DMS 273 (cell line): Measurements from ENCODE around the gene GNAS-AS1.
A peak's percentile ranks its signal among the peaks of the same experiment; 100 is the strongest.

ENCODE experiments used
- DNase-seq: peaks from one replicate; lab custom pipeline; 2025; ENCODE audit not compliant: unreplicated experiment; lab: John Stamatoyannopoulos, UW

GNAS-AS1 gene

DNA sequence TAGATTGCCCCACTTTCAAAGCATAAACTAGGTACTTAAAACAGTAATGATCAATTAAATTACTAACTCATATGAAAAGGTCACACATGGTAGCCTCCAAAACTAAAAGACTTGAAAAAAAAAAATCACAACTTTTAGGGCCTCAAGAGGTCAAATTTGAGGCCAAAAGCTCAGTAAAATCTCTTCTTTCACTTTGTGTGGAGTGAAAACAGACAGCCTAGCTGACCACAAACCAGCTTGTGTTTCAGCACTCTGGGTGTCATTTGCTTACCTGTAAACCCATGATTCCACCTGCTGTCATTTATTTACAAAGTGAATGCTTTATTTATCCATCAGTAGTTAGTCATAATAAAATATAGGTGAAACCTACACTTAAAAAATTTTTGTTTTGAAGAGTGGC lies 35.8 kb upstream of the GNAS-AS1 start:
- DNase-seq: no peak

DNA sequence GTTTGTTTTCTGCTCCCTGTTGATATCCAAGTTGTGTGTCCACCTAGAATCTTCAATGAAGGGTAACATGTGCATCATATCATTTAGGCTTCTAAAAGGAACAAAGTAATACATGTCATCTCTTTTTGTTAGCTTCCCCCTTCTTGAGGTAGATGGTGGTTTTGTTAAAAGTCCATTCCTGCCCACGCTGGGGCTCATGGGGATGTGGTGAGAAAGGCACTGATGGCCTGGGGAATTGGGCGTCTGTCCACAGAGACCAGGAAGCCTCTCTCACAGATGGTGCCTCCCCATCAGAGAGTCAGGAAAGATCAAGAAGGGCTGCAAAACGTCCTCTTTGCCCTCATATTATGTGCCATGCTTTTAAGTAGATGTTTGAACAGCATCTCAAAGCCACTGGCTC lies 34.3 kb upstream of the GNAS-AS1 start:
- DNase-seq: no peak

DNA sequence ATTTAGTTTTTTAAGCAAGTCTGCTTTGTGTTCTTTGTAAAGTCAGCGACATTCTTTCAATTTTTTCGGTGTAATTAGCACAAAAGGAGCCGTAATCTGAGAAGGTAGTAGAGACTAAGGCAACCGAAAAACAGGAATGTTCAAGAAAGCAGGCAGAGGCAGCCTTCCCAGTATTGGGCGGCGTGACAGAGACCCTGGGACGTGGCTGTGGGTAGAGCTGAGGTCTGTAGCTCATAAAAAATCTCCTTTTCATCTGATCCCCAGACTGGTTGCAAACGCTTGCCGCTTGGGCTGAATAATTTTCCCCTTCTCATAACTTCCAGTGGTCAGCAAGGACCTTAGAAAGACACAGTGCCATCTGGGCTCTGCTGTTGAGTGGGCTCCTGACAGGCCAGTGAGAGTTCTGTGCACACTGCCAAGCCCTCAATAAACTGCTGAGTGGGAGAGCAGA lies 32.6 kb upstream of the GNAS-AS1 start:
- peak; percentile 54 for DNase-seq

DNA sequence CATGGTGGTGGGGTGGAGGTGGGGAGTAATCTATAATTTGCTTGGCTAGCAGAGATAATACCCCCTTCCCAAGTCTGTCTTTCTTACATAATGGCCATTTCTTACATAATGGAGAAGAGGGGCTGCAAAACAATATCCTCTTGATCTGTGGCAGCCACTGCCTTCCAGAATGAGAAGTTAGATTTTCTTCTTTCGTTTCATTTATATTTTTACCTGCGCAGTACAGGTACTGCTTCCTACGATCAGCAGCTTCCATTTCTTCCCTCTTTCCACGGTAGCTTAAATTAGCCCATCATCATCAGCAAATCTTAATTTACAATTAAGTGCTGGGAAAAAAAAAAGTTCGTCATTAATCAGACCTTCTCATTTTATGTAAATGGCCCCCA lies 32.0 kb upstream of the GNAS-AS1 start:
- no peak for DNase-seq

DNA sequence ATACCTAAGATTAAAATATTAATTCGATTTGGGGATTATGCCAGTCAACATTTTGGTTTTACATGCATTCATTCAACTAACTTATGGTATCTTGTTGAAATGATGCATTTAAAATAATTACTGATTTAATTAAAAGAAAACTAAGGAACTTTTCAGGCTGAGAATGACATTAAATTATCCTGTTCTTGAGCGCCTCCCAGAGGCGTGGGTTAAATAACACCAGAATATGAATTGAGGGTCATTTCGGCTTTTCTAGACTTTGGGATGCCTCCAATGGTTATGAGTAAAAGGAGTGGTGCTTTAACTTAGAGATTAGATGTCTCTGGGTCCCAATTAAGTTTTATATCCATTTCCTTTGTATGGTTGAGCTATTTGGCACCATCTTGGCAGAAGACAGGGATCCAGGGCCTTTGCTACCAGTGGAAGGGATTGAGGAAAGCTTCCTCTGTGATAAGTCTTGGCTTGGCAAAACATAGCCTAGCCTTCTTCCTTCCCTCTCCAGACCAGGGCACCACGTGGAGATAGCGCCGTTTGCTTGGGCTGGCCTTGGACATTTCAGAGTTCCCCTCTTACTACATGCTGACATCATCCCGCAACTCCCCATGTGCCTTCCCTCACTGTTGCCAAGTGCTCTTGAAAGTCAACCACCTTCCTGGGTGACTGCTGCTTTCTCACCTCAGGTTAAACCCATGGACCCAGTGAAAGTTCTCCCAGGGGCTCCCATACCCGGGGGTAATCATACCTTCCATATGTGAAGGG lies 30.5 kb upstream of the GNAS-AS1 start:
- DNase-seq: peak; percentile 28

DNA sequence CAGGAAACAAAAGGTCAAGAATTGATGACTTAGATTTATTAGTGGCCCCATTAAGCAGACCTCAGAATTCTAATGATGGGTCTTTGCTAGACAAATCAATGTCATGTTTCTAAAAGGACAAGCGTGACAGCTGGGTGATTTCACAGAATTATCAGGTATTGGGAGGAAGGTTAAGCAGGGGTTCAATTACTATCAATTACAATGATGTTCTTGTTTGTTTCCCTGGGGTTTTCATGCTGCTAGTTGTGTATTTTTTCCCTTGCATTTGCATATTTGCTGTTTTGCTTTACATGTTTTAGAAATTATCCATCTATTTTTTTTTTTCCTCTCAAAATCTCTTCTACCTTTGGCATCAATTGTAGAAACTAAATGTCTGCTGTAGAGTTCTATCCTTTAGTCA lies 29.7 kb upstream of the GNAS-AS1 start:
- no peak for DNase-seq

DNA sequence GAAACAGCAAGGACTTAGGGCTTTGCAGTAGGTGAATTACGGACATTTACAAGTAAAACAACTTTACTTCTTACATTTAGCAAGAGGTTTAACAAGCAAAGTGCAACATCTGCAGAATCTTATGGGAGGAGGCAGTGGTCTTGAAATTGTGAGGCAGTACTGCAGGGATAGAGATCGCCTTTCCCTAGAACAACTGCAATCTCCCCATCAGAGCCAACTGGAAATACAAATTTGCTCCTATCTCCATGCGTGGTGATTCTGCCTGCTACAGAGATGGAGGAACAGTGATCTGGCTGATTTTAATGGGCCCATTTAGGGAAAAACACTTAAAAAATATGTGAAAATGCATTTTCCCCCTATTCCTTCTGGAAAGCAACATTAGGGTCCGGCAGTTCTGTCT lies 27.7 kb upstream of the GNAS-AS1 start:
- DNase-seq: no peak

DNA sequence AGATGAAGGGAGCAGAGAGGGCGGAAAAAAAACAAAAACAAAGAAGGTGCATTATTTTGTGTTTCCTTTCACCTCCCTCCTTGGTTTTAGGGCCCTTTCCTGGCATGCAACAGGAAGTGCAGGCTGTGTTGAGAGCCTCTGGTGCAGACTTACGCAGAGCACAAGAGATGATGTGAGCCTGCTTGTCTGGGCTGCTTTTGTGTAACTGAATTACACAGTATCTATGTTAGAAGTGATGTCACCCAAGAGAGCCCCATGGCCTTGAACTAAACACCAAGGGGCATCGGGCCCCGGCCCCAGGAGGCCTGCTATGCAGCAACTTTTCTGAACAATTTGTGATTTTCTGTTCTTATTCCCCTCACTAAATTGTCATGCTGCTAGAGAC lies 27.3 kb upstream of the GNAS-AS1 start:
- no peak for DNase-seq

DNA sequence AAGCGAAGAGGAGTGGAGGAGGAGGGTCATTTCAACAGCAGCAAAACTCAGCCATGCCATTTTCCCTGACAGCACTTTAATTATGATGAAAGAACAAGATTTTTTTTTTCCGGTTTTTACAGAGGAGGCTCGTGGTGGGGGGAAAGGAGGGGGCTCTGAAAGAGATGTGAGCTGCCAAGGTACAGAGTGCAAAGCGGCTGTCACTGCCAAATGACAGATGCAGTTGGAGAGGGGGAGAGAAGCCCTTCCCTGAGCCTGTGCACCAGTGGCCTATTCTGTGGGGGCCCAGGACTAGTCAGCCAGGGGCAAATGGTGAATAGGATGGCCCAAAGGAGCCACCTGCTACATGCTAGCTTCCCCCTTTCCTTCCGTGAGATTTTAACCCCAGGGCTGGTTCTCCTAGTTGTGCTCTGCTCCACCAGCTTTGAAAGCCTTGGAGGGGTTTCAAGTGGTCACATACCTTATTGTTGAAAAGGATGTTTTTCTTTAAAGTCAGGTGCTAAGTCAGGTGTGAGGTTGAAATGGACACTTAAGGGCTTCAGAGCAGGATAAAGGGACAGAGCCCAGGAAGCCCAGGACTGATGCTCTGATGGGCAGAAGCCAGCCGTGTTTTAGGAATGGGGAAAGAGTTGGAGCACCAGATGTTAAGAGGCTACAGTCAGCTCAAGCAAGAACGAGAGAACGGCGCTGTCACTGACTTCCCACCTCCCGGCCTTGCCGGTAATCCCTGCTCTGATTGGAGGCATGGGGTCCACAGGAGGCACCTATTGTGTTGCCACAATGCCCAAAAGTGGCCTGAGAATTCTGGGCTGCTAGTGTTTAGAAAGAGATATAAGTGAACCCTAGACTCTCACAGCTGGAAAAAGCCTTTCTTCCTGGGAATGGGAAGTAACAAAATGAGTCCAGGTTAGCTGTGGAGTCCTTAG lies 26.6 kb upstream of the GNAS-AS1 start:
- no peak for DNase-seq

DNA sequence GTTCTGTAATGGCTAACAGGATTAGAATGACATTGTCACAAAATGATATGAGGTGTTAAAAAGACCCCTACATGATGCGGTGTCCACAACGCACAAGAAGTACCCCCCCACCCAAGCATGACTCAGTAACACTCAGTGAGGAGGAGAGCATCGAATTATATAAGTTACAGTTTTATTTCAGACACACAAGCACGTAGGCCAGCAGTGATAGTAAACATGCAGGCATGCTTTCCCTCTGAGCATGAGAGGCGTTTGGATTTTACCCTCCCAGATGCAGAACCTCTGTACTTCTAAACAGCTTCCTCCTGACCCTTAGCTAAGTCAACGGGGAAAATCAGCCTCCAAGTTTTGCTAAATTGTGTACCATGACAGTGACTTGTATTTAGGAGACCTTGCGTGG lies 25.7 kb upstream of the GNAS-AS1 start:
- no peak for DNase-seq

DNA sequence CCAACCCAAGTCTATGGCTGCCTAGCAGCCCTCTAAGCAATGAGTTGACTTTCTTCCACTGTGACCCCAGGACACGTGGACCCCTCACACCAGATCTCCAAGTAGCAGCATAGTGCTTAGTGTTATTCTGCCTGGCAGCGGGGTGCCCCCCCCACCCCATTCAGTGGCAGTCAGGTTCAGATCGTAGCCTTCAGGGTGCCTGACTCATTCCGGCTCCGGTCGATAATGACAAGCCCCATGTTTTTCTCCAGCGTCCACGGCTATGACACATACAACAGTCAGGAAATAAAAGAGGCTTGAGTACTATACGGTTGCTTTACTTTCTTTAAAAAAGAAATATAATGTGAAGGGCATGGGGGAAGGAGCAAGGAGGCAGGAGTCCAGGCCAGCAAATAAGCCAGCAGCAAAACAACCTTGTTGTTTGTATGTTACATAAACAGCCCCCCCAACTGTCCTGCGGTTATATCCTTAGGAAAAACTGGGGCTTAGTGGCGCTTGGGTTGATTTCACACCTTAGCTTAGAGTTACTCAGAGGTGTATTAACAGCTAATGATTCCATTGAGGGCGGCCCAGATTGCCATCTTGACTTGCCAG lies 24.9 kb upstream of the GNAS-AS1 start:
- DNase-seq: no peak

DNA sequence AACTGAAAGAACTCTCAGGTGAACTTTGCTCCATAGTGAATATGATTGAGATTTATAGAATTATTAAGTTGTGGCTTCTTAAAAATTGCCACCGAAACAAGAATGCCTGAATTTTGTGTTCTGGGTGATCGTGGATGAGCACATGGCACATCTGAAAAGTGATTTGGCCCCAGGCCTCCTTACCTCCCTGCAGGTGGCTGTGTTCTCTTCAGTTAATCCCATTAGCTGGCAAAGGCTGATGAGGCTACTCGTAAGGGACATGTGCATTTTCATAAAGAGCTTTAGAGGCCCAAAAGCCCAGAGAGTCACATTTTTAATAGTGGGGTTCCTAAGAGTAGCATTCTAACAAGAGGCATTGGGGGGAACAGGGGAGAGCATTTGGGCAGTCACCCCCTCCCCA lies 24.4 kb upstream of the GNAS-AS1 start:
- no peak for DNase-seq

DNA sequence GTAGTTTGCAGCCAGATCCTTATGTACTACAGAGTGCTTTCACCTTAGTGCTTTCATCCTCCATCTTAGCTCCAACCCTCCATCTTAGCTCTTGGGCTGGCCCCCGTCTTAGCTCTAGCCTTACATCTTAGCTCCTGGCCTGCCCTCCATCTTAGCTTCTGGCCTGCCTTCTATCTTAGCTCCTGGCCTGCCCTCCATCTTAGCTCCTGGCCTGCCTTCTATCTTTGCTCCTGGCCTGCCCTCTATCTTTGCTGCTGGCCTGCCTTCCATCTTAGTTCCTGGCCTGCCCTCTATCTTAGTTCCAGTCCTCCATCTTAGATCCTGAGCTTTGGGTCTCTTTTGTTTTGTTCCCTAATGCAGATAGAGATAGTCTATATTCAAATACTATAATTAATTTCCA lies 23.8 kb upstream of the GNAS-AS1 start:
- no peak for DNase-seq

DNA sequence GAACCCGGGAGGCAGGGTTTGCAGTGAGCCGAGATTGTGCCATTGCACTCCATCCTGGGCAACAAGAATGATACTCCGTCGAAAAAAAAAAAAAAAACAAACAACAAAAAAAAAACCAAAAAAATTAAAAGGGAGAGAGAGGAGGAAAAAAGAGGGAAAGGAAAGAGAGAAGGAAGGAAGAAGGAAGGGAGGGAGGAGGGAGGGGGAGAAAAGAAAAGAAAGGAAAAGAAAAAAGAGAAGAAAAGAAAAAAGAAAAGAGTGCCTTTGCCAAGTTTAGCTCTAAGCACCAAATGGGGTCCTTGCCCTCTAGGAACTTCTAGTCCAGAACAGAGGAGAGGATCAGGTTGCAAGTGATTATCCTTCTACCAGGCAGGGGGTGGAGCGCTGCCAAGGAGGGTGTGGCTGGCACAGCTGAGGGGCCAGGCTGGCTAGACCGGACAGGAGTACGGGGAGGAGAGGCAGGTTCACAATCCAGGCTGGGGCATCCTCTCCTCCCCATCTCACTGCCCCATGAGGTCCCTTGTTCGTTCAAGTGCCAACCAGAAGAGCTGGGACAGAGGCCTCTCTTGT lies 20.9 kb upstream of the GNAS-AS1 start:
- DNase-seq: peak; percentile 45

DNA sequence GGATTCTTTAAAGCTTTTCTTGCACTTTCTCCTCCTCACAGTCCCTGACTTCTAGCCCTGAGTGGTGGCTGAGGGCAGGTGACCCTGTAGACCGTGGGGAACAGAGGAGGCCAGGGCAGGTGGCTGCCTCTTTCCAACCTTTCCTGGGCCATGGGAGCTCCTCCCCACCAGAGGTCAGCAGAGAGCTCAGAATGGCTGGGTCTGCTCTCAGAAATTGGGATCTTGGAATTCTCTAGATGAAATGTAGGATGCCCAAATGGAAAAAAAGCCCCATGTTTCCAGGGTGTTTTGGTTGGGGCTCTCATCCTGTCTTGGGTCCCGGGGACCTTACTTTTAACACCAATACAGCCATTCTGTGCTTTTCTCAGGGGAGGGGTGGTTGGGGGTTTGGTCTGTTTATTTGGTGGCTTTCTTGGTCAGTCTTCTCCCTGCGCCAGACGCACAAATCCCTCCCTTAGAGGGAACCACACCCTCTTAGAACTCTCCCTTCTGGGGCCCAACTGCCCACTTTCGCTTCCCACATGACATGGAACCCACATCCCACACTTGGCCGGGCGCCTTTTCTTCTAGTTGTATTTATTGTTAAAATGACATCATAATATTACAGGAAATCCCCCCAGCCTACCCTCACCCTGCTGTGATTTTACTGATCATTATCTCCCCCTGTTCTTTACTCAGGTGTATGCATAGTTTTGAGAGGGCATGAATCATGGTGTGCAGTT lies 19.8 kb upstream of the GNAS-AS1 start:
- peak; percentile 89 for DNase-seq

DNA sequence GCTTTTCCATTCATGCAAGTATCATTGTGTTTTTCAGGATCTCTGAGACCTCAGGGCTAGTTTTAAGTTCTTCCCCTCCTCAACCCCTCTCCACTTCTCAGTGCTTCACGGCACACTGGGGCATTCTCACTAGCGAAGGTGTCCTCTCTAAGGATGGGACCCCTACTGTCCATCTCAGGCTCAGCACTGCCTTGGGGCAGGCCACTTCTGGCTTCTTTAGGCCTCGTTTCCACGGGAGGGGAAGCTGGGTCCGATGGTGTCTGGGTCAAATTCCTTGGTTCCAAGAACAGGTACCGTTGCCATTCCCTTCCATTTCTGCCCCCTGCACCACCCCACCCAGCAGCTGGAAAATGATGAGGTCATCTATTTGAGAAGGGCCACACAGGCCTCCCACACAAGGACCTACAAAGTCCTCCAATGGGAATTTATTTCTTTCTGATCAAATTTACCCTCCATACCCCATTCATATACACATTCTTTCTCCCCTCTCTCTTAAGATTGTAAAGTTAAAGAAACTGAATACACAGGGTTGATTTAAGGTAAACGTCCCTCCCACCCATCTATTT lies 19.0 kb upstream of the GNAS-AS1 start:
- no peak for DNase-seq

DNA sequence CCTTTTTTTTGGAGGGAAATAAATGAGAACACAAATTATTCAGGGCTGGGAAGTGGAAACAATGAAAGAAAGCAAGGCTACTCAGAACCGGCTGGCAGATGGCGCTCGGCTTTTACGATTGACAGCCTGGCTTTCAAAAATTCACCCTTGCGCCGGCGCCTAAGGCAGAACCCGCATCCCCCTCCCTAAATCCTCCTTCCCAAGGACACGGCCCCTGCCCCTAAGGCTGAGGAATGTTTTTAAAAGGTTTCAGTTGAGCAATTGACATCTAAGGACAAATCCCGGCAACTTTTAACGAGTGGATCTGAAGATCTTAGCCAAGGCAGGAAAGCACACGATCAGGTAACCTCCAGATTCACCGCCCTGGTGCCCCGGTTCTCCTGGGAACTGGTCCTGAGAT lies 18.1 kb upstream of the GNAS-AS1 start:
- DNase-seq: peak; percentile 71

DNA sequence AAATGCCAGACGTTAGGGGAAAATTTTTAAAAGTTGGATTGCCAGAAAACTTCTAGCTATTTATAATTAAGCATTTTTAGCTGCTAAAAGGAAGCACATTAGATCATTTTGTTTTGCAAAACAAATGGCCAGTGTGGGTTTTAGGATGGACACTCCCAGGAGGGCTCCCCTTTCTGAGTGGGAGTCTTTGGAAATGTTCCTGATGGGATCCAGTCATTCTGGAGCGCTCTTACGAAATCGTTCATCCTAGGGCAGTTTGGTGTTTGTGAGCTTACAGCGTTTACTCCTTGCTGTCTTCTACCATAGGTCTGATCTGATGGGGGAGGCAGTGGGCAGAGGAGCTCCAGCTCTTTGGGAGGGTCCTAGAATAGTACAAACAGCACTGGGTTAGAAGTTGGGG lies 16.5 kb upstream of the GNAS-AS1 start:
- DNase-seq: no peak

DNA sequence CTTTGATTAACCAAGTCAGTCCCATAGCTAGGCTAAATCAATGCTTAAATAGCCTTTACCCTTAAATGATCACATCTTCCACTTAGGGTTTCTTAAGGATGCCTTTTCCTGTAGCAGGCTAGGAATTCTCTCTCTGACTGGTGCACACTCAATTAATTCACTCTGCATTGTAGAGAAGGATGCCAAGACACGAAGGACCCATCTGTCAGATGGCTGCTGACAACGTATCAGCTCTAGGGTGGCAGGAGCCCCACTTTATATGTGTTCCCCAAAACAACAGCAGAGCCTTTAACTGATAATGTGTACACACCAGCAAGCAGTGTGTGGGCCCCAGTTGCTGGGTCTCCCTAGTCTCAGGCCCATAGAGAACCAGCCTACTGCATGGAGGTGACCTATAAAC lies 15.1 kb upstream of the GNAS-AS1 start:
- DNase-seq: peak; percentile 19

DNA sequence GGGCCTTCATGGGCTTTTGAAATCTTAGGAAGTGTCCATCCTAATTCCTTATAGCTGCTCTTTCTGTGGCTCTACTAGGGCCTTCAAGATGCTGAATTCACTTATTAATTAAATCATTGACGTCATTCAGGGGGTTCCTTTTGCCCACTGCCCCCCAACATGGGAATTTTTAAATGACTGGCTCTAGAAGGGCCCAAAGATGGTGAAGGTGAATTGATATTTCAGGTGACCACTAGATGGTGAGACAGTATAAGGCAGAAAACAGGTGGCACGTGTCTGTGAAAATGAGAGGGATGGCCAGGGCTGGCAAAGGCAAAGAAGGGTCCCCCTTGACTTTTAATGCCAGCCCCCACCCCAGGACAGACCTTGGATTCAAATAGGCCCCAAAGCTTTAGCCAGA lies 13.6 kb upstream of the GNAS-AS1 start:
- DNase-seq: peak; percentile 31
